Activated naive CD4-positive, alpha-beta T cell treated with Interleukin-2 at 50 U/mL for 16 hours (primary cell): Measurements from ENCODE around the gene DNM2.
"Not testable (repeated sequence)": the region's sequence is repeated elsewhere in the genome, so short reads cannot be mapped to it uniquely, and the experiment has no call there.

Experiments
- DNase-seq: peaks from one replicate; pipeline ENCODE4 v3.0.0-alpha.2; 2020

Gene DNM2

DNA sequence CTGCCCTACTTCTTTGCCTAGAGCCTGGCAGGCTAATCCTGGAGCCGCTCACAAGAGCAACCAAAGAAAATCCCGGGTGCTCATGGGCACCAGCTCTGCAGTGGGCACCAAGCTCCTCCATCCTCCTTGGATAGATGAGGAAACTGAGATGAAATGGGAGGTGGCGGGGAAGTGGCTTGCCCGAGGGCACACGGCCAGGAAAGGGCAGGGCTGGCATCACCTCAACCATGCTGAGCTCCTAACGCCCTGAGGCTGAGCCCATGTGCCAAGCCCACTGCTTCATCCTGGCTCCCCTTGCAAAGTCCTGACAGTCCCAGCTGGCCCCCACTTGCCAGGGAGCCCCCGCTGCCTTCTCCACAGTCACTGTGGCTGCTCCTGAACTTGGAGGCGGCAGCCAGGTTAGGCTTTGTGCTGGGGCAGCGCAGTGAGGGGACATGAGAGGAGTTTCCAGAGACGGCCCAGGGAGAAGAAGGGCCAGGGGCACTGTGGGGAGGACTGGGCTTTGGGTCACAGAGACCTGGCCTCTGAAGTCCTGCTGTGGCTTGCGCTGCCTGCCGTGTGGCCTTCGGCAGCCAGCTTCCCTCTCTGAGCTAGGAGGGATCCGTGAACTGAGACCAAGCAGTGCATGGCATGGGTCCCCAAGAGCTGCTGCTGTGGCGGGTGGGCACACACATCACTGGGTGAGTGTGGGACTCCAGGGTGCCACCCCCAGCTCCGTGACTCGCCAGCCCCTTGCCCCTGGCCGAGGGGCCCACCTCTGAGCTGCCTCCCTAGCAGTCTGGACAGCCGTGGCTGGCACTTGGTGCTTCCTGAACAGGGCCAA lies 100.6 kb downstream of the DNM2 start:
- no peak for DNase-seq

DNA sequence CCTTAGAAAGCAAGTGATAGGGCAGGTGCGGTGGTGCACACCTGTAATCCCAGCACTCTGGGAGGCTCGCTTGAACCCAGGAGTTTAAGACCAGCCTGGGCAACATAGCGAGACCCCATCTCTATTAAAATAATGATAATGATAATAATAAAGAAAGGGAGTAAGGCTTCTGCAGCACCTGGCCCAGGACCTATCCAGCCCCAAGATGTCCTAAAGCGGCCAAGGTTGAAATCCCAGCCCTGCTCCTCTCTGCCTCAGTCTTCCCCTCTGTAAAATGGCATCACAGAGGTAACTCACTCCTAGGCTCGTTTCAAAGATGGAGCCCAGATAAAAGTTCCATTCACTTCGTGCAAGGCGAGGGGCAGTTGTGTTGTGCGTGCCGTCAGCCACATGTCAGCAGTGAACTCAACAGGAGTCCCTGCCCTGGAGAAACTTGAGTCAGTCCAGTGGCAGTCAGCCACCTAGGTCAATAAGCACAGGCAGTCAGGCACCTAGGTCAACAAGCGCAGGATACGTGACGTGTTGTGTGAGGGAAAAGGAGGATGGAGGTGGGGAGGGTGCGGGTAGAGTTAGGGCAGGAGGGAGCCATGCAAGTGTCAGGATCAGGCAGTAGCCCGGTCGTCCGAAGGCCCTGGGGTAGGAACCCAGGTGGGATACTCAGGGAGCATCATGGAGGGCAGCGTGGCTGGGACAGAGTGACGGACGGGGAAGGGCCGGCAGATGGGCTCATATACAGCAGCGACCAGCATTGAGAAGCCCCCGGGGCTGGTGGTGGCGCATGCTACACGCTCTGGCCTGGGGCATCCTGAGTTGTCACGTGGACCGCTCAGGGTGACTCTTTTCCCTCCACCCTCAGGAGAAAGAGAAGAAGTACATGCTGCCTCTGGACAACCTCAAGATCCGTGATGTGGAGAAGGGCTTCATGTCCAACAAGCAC lies 101.5 kb downstream of the DNM2 start:
- DNase-seq = no peak

DNA sequence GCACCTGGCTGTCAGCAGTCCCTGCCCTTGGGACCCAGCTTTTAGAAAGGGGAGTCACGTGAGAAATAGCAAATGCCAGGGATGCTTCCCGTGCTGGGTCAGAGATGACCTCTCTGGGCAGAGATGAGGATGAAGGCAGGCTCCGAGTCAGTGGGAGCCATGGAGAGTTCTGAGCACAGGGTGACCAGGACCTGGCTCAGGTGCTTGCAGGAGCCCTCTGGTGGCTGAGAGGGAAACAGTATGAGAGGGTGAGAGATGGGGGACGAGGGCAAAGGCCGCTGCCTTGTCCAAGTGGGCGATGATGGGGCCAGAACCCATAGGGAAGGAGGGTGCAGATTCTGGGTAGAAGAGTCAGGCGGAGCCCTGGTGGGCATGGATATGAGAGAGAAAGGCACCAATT lies 102.3 kb downstream of the DNM2 start:
- DNase-seq = no peak

- DNase-seq = no peak
These were observed 105.8 kb downstream of the DNM2 start for GRCh38 chr19:10823690-10824089.

- no peak for DNase-seq
These were observed 108.4 kb downstream of the DNM2 start for GRCh38 chr19:10826231-10826630.

DNA sequence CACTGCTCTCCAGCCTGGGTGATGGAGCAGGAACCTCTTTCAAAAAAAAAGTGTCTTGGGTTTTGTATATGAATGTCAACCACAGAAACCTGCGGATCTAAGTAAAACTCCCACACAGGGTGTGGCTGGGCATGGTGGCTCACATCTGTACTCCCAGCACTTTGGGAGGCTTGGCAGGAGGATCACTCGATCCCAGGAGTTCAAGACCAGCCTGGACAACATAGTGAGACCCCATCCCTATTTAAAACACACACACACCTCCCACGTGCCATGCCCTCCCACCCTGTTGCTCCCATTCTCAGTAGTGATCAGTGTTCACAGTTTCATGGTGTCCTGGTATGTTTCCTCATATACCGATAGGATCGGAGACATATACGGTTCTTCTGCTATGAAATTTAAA lies 109.0 kb downstream of the DNM2 start:
- no peak for DNase-seq

DNA sequence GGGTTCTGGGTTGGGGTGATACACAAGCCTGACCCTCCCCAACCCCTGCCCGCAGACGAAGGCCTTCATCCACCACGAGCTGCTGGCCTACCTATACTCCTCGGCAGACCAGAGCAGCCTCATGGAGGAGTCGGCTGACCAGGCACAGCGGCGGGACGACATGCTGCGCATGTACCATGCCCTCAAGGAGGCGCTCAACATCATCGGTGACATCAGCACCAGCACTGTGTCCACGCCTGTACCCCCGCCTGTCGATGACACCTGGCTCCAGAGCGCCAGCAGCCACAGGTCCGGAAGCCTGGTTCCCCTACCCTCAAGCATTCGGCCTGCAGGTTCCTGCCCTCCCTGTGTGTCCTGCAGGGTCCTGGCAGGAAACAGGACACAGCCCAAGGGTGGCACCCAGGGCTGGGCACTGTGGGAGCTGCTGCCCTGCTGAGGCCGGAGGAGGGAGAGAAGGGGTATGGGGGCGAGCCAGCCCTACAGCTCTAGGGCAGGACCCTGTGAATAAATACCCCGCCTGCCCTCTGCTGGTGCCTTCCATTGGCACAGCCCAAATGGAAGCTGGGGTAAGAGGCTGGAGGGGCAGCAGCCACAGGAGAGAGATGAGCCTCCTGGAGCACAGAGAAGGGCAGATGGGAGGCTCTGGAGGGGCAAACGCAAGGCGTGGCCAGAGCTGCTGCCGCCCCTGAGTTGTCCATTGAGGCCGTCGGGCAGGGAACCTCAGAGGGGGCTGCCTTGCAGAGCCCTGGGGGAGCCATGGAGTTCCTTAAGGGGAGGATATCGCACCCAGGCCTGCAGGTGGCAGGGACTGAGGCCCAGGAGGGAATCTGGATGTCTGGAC lies 111.3 kb downstream of the DNM2 start:
- DNase-seq = no peak

- DNase-seq = no peak
These were observed 112.1 kb downstream of the DNM2 start for GRCh38 chr19:10829967-10830366.

DNA sequence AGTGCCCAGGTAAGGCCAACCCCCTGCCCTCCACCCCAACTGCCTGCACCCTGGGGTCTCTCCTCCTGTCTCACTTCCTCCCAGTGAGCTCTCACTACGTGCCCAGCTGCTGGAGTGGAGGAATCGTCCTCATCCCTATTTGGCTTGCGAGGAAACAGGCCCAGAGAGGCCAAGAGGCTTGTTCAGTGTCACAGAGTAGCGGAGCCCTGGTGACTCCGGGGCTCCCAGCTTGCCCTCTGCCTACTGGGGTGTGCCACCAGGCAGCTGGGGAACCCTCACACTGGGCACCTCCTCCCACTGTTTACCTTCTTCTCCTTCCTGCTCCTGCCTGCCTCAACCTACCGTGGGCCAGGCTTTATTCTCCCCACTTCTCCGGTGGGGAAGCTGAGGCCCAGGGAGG lies 112.5 kb downstream of the DNM2 start:
- DNase-seq = no peak

DNA sequence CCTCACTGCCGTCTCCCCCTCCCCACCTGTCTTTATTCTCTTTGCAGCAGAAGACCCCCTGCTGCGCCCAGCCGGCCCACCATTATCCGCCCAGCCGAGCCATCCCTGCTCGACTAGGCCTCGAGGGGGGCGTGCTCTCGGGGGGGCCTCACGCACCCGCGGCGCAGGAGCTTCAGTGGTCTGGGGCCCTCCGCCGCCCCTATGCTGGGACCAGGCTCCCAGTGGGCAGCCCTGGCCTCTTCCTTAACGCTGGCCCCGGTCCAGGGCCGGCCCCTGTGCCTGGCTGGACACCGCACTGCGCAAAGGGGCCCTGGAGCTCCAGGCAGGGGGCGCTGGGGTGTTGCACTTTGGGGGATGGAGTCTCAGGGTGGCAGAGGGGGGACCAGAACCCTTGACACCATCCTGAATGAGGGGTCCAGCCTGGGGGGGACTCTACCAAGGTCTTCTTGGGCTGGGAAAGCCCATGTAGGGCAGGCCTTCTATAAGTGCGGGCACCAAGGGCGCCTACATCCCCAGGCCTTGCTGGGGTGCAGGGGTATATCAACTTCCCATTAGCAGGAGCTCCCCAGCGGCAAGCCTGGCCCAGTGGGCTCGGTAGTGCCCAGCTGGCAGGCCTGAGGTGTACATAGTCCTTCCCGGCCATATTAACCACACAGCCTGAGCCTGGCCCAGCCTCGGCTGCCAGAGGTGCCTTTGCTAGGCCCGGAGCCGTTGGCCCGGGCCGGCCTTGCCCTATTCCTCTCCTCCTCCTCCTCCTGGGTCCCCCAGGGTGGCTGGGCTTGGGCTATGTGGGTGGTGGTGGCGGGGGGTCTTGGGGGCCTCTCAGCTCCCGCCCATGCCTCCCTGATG lies 113.3 kb downstream of the DNM2 start:
- no peak for DNase-seq

GRCh38 chr19:10831987-10832938 lies 114.4 kb downstream of the DNM2 start:
- DNase-seq = no peak

DNA sequence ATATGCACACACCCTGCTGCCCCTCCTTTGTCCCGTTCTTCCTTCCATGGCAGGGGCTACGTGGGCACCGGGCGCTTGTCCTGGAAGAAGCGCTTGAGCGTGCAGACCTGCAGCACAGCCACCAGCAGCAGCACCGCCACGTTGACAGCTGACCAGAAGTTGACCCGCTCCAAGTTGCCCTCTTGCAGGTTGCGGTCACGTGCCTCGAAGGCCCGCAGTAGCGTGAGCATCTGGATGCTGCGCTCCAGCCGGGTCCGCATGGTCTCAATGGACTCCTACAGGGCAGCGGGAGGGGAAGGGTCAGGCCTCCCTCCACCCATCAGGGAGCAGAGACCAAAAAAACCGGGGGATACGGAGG lies 115.0 kb downstream of the DNM2 start:
- no peak for DNase-seq

GRCh38 chr19:10835089-10835753 lies 117.3 kb downstream of the DNM2 start:
- no peak for DNase-seq

GRCh38 chr19:10835754-10836478 lies 118.0 kb downstream of the DNM2 start, which contains the start of gene TMED1:
Gene TMED1 (minus strand): TSS chr19:10836212. CDS start chr19:10836191, 21 bp downstream.
- DNase-seq = peak; percentile 94

DNA sequence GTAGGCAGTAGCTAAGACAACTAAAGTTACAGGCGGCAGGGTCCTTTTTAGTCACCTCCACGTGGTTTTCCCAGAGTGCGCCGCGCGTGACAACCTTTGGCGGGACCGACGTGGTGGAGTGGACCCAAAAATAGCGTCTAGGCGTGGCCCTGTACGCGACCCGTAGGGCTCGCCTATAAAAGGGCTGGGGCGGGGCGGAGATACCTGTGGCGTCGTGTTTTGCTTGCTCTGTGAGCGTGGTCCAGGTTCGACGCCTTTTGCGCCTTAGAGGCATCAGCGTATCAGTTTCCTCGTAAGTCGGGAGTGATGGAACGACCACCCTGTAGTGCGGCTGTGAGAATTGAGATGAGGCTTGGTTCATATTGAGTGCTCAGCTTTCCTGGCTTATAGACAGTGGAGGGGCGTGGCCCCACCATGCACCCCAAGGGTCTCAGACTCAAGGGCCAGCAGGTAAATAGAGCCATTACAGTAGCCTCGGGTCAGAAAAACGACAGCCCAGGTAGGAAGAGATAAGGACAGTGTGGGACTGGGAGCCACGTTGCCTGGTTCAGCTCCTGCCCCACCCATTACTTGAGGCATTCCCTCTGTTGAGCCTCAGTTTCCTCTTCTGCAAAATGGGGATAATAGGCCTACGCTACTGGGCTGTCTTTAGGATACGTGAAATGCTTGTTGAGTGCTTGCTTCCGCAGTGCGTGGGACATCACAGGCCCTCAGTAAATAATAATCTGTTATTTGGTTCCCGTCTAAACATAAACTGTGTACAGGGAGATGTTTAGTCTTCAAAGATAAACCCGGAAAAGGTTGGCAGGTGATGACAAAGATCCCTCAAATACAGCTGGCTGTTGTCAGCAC lies 118.8 kb downstream of the DNM2 start:
- DNase-seq = peak; percentile 81

DNA sequence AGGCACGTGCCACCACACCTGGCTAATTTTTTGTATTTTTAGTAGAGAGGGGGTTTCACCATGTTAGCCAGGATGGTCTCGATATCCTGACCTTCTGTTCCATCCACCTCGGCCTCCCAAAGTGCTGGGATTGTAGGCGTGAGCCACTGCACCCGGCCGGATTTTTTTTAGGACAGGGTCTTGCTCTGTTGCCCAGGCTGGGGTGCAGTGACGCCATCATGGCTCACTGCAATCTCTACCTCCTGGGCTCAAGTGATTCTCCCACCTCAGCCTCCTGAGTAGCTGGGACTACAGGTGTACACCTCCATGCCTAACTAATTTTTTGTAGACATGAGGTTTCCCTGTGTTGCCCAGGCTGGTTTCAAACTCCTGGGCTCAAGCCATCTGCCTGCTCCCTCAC lies 119.8 kb downstream of the DNM2 start:
- not testable (repeated sequence) for DNase-seq

DNA sequence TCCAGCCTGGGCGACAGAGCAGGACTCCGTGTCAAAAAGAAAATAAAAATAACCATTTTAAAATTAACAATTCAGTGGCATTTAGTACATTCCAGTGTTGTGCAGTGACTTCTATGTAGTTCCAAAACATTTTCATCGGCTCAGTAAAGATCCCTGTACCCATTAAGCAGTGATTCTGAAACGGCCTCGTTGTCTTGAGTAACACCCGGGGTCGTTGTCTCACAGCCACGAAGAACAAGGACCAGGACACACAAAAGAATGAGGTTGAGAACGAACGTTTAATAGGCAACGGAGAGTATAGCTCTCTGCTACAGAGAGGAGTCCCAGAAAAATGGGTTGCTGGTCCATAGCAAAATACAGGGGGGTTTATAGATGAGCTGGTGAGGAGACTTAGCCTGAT lies 120.5 kb downstream of the DNM2 start:
- no peak for DNase-seq
